Right renal pelvis (tissue), 4 donors: ENCODE data around the gene FIGNL1. TPM values are rescaled to one million over a fixed set of nuclear protein-coding genes. Genes with fewer than 3 reads are reported as not detected.

Experiments
- DNase-seq, 4 donors: peaks; one replicate each; pipeline ENCODE4 v3.0.0-alpha.2; 2013; ENCODE audit warnings: low read depth in 4 of 4, low spot score in 3 of 4, missing footprints in 1 of 4
- polyA plus RNA-seq, 4 donors: library from polyadenylated mRNA; unstranded; fragments of 120-200 nt; gene quantifications; one replicate each; pipeline ENCODE4 v1.2.1, GENCODE V29; 2013; ENCODE audit not compliant: insufficient read length in 4 of 4

The FIGNL1 gene
- polyA plus RNA-seq, 4 donors, result 25.0 to 31.0 (median 29.4) TPM

GRCh38 chr7:50431316-50431715 lies 18.8 kb downstream of the FIGNL1 start:
- no peak for DNase-seq

GRCh38 chr7:50428911-50429310 lies 21.2 kb downstream of the FIGNL1 start:
- DNase-seq, result no peak

- DNase-seq, result no peak
These were observed 22.6 kb downstream of the FIGNL1 start for GRCh38 chr7:50427518-50427917.

GRCh38 chr7:50426280-50427045 lies 23.7 kb downstream of the FIGNL1 start:
- DNase-seq, result no peak

- DNase-seq, result no peak
These were observed 24.8 kb downstream of the FIGNL1 start for GRCh38 chr7:50425318-50425717.

GRCh38 chr7:50423860-50424259 lies 26.3 kb downstream of the FIGNL1 start:
- no peak for DNase-seq

GRCh38 chr7:50422858-50423257 lies 27.3 kb downstream of the FIGNL1 start:
- DNase-seq, result no peak

- no peak for DNase-seq
These were observed 29.1 kb downstream of the FIGNL1 start for GRCh38 chr7:50421043-50421442.

- no peak for DNase-seq
These were observed 31.4 kb downstream of the FIGNL1 start for GRCh38 chr7:50418526-50419290.

GRCh38 chr7:50418086-50418515 lies 32.0 kb downstream of the FIGNL1 start:
- peak; percentile 45 to 63 (median 53) for DNase-seq

GRCh38 chr7:50416527-50417182 lies 33.5 kb downstream of the FIGNL1 start:
- DNase-seq, result no peak

- no peak for DNase-seq
These were observed 34.2 kb downstream of the FIGNL1 start for GRCh38 chr7:50415844-50416364.

- no peak for DNase-seq
These were observed 36.6 kb downstream of the FIGNL1 start for GRCh38 chr7:50413561-50413960.

- DNase-seq, result no peak
These were observed 37.2 kb downstream of the FIGNL1 start for GRCh38 chr7:50412973-50413372.

GRCh38 chr7:50411332-50411731 lies 38.8 kb downstream of the FIGNL1 start:
- no peak for DNase-seq

GRCh38 chr7:50409856-50410745 lies 40.0 kb downstream of the FIGNL1 start:
- no peak for DNase-seq

GRCh38 chr7:50406935-50407334 lies 43.2 kb downstream of the FIGNL1 start:
- DNase-seq, result no peak

GRCh38 chr7:50405221-50405620 lies 44.9 kb downstream of the FIGNL1 start:
- no peak for DNase-seq

GRCh38 chr7:50404392-50404791 lies 45.8 kb downstream of the FIGNL1 start:
- no peak for DNase-seq

GRCh38 chr7:50400114-50400513 lies 50.0 kb downstream of the FIGNL1 start:
- DNase-seq, result no peak
